Coronary artery (tissue), 2 donors: ENCODE data around the gene RAB9A.
A peak's percentile ranks its signal among the peaks of the same experiment; 100 is the strongest.

Experiments used
- DNase-seq: peaks from one replicate; pipeline ENCODE4 v3.0.0-alpha.2; 2017; ENCODE audit warnings: low spot score
- H3K27ac ChIP-seq, 2 donors: fragments of 200-600 bp; sonication (generic); one replicate each; pipeline ENCODE4 v1.5.1; 2016 to 2019
- H3K4me3 ChIP-seq: fragments of 200-600 bp; sonication (generic); 2 replicates; pipeline ENCODE4 v1.5.1; 2016; ENCODE audit warnings: mild to moderate bottlenecking, moderate library complexity
- CTCF ChIP-seq: fragments of 200-600 bp; sonication (generic); IDR thresholded peaks from one replicate; pipeline ENCODE4 v1.5.1; 2019; ENCODE audit warnings: antibody characterized with exemption

Gene RAB9A

GRCh38 chrX:13750204-13750603, 61.3 kb downstream of the RAB9A start:
- Histone ChIP-seq H3K4me3 (no peak overlapping the region), H3K27ac (no peak overlapping the region)
- no peak for DNase-seq
- TF ChIP-seq CTCF: peak; percentile 40

- no peak for TF ChIP-seq CTCF
- no peak overlapping the region for H3K27ac ChIP-seq
- DNase-seq: no peak
- no peak overlapping the region for H3K4me3 ChIP-seq
Measured at GRCh38 chrX:13750812-13751211, 61.9 kb downstream of the RAB9A start.

- no peak overlapping the region for H3K27ac ChIP-seq
- DNase-seq: no peak
- no peak for TF ChIP-seq CTCF
- no peak overlapping the region for H3K4me3 ChIP-seq
Measured at GRCh38 chrX:13752141-13752540, 63.2 kb downstream of the RAB9A start.

- H3K27ac ChIP-seq: no peak overlapping the region
- DNase-seq: no peak
- H3K4me3 ChIP-seq: no peak overlapping the region
- TF ChIP-seq CTCF: no peak
Measured at GRCh38 chrX:13752646-13753045, 63.7 kb downstream of the RAB9A start.

- no peak for TF ChIP-seq CTCF
Measured at GRCh38 chrX:13754765-13755164, 65.8 kb downstream of the RAB9A start.

GRCh38 chrX:13755254-13755653, 66.3 kb downstream of the RAB9A start:
- Histone ChIP-seq H3K27ac (no peak overlapping the region), H3K4me3 (no peak overlapping the region)
- no peak for TF ChIP-seq CTCF
- DNase-seq: no peak

More at GRCh38 chrX:13754765-13755164, 65.8 kb downstream of the RAB9A start:
- no peak for DNase-seq
- Histone ChIP-seq H3K27ac (no peak overlapping the region), H3K4me3 (no peak overlapping the region)

- H3K4me3 ChIP-seq: no peak overlapping the region
- no peak for DNase-seq
- no peak for TF ChIP-seq CTCF
- no peak overlapping the region for H3K27ac ChIP-seq
Measured at GRCh38 chrX:13756381-13756780, 67.5 kb downstream of the RAB9A start.
